Measurements from ENCODE around the gene SPACA9. TPM values are rescaled to one million over a fixed set of nuclear protein-coding genes. Genes with fewer than 3 reads are reported as not detected.

The SPACA9 gene
- total RNA-seq, 1 donor: 3.6 TPM

GRCh38 chr9:132854832-132855231 is 23.9 kb upstream of the SPACA9 start:
- no peak for DNase-seq (ENCODE audit: insufficient read length, low spot score, missing footprints)
- no peak for TF ChIP-seq CTCF (IDR thresholded peaks at IDR 0.05; ENCODE audit: extremely low read depth, low read depth, low read length)

GRCh38 chr9:132855904-132856303 is 22.8 kb upstream of the SPACA9 start:
- Histone ChIP-seq H4K20me1 (ENCODE audit: insufficient read depth, low read length) (no peaks in the 10 kb centered on the region), H3K79me2 (ENCODE audit: insufficient read depth, low read length) (no peaks in the 10 kb centered on the region), H3K27me3 (ENCODE audit: insufficient read depth, low read length) (no peaks in the 10 kb centered on the region), H3K27ac (ENCODE audit: low read depth, low read length) (no peak overlapping the region), H2AFZ (ENCODE audit: low read length) (no peak overlapping the region), H3K4me1 (ENCODE audit: insufficient read depth, low read length) (peaks cover 4% of the 10 kb centered on the region), H3K9me3 (ENCODE audit: low read depth, low read length) (no peaks in the 10 kb centered on the region), H3K4me3 (ENCODE audit: insufficient read depth, low read length) (no peak overlapping the region), H3K4me2 (ENCODE audit: insufficient read depth, low read length) (no peak overlapping the region), H3K36me3 (ENCODE audit: insufficient read depth, low read length) (no peaks in the 10 kb centered on the region)
- TF ChIP-seq CTCF (IDR thresholded peaks at IDR 0.05; ENCODE audit: extremely low read depth, low read depth, low read length): no peak
- no peak for DNase-seq (ENCODE audit: insufficient read length, low spot score, missing footprints)

More at GRCh38 chr9:132854832-132855231, 23.9 kb upstream of the SPACA9 start:
- Histone ChIP-seq H3K27me3 (ENCODE audit: insufficient read depth, low read length) (no peaks in the 10 kb centered on the region), H3K27ac (ENCODE audit: low read depth, low read length) (no peak overlapping the region), H3K4me1 (ENCODE audit: insufficient read depth, low read length) (peaks cover 4% of the 10 kb centered on the region), H4K20me1 (ENCODE audit: insufficient read depth, low read length) (no peaks in the 10 kb centered on the region), H3K4me2 (ENCODE audit: insufficient read depth, low read length) (no peak overlapping the region), H3K36me3 (ENCODE audit: insufficient read depth, low read length) (no peaks in the 10 kb centered on the region), H2AFZ (ENCODE audit: low read length) (no peak overlapping the region), H3K79me2 (ENCODE audit: insufficient read depth, low read length) (no peaks in the 10 kb centered on the region), H3K4me3 (ENCODE audit: insufficient read depth, low read length) (no peak overlapping the region), H3K9me3 (ENCODE audit: low read depth, low read length) (no peaks in the 10 kb centered on the region)

GRCh38 chr9:132857031-132857430 is 21.7 kb upstream of the SPACA9 start:
- Histone ChIP-seq H3K4me3 (ENCODE audit: insufficient read depth, low read length) (no peak overlapping the region), H3K27me3 (ENCODE audit: insufficient read depth, low read length) (no peaks in the 10 kb centered on the region), H3K4me2 (ENCODE audit: insufficient read depth, low read length) (peak overlapping the region; percentile 39), H4K20me1 (ENCODE audit: insufficient read depth, low read length) (no peaks in the 10 kb centered on the region), H3K9me3 (ENCODE audit: low read depth, low read length) (no peaks in the 10 kb centered on the region), H3K27ac (ENCODE audit: low read depth, low read length) (no peak overlapping the region), H2AFZ (ENCODE audit: low read length) (peak overlapping the region; percentile 65), H3K79me2 (ENCODE audit: insufficient read depth, low read length) (no peaks in the 10 kb centered on the region), H3K36me3 (ENCODE audit: insufficient read depth, low read length) (no peaks in the 10 kb centered on the region), H3K4me1 (ENCODE audit: insufficient read depth, low read length) (peaks cover 4% of the 10 kb centered on the region)
- TF ChIP-seq CTCF (IDR thresholded peaks at IDR 0.05; ENCODE audit: extremely low read depth, low read depth, low read length): no peak
- DNase-seq (ENCODE audit: insufficient read length, low spot score, missing footprints): peak; percentile 94

GRCh38 chr9:132857616-132858342 is 20.9 kb upstream of the SPACA9 start:
- Histone ChIP-seq H3K9me3 (ENCODE audit: low read depth, low read length) (no peaks in the 10 kb centered on the region), H3K4me1 (ENCODE audit: insufficient read depth, low read length) (peaks cover 4% of the 10 kb centered on the region), H3K4me3 (ENCODE audit: insufficient read depth, low read length) (no peak overlapping the region), H3K27me3 (ENCODE audit: insufficient read depth, low read length) (no peaks in the 10 kb centered on the region), H2AFZ (ENCODE audit: low read length) (no peak overlapping the region), H3K79me2 (ENCODE audit: insufficient read depth, low read length) (no peaks in the 10 kb centered on the region), H3K27ac (ENCODE audit: low read depth, low read length) (no peak overlapping the region), H4K20me1 (ENCODE audit: insufficient read depth, low read length) (no peaks in the 10 kb centered on the region), H3K36me3 (ENCODE audit: insufficient read depth, low read length) (no peaks in the 10 kb centered on the region), H3K4me2 (ENCODE audit: insufficient read depth, low read length) (peak overlapping the region; percentile 39)
- no peak for TF ChIP-seq CTCF (IDR thresholded peaks at IDR 0.05; ENCODE audit: extremely low read depth, low read depth, low read length)
- no peak for DNase-seq (ENCODE audit: insufficient read length, low spot score, missing footprints)

Measured in osteoblast (primary cell).